Ishikawa (cell line): Measurements from ENCODE around the gene MTERF4.

Source experiments
- CEBPB ChIP-seq: IDR thresholded peaks from 2 replicates; pipeline ENCODE4 v1.6.1; 2012
- CREB1 ChIP-seq: IDR thresholded peaks from 2 replicates; pipeline ENCODE4 v1.6.1; 2012; ENCODE audit warnings: low read depth
- EGR1 ChIP-seq: IDR thresholded peaks from 2 replicates; pipeline ENCODE4 v1.6.1; 2012
- EP300 ChIP-seq: IDR thresholded peaks from 2 replicates; pipeline ENCODE4 v1.6.1; 2012; ENCODE audit warnings: borderline replicate concordance
- FOXM1 ChIP-seq: IDR thresholded peaks from 2 replicates; pipeline ENCODE4 v1.6.1; 2012; ENCODE audit warnings: low read depth, borderline replicate concordance
- NFIC ChIP-seq: IDR thresholded peaks from 2 replicates; pipeline ENCODE4 v1.6.1; 2012
- RAD21 ChIP-seq: IDR thresholded peaks from 2 replicates; pipeline ENCODE4 v1.6.1; 2012; ENCODE audit warnings: low read depth
- TAF1 ChIP-seq: IDR thresholded peaks from 2 replicates; pipeline ENCODE4 v1.6.1; 2012; ENCODE audit warnings: low read depth, mild to moderate bottlenecking
- TCF12 ChIP-seq: IDR thresholded peaks from 2 replicates; pipeline ENCODE4 v1.6.1; 2012; ENCODE audit warnings: low read depth
- TEAD4 ChIP-seq: IDR thresholded peaks from 2 replicates; pipeline ENCODE4 v1.6.1; 2012
- YY1 ChIP-seq: IDR thresholded peaks from 2 replicates; pipeline ENCODE4 v1.6.1; 2012; ENCODE audit warnings: low read depth
- ZBTB7A ChIP-seq: IDR thresholded peaks from 2 replicates; pipeline ENCODE4 v1.6.1; 2012; ENCODE audit warnings: low read depth
- TF ChIP-seq, protein P1 (sequence below): IDR thresholded peaks from 2 replicates; pipeline ENCODE4 v1.6.1; 2012
- TF ChIP-seq, protein P2 (sequence below): IDR thresholded peaks from 2 replicates; pipeline ENCODE4 v1.6.1; 2012; ENCODE audit warnings: low read depth, mild to moderate bottlenecking
- TF ChIP-seq, protein P3 (sequence below): IDR thresholded peaks from 2 replicates; pipeline ENCODE4 v1.6.1; 2012

Gene MTERF4

DNA sequence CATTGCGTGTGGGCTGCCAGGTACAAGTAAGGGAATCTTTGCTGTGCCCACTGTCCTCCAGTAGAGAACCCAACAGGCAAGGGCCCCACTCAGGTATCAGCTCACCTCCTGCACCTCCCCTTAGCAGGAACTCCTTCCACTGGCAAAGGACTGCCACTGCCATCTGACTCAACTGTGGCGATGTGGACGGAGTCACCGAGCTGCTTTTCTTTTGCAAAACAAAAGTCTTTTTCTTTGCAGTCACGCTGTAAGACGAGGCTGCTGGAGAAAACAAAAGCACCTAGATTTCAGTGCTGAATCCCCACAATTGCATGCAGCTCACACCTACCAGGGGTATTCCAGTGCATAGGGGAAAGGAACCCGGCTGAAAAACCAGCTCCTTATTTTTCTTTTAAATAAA, 7.9 kb downstream of the MTERF4 start:
- no peak for TF ChIP-seq ZBTB7A
- no peak for TF ChIP-seq RAD21
- TF ChIP-seq FOXM1 = no peak
- TF ChIP-seq, protein P1, sequence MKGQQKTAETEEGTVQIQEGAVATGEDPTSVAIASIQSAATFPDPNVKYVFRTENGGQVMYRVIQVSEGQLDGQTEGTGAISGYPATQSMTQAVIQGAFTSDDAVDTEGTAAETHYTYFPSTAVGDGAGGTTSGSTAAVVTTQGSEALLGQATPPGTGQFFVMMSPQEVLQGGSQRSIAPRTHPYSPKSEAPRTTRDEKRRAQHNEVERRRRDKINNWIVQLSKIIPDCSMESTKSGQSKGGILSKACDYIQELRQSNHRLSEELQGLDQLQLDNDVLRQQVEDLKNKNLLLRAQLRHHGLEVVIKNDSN = no peak
- TF ChIP-seq TAF1 = no peak
- no peak for TF ChIP-seq TCF12
- no peak for TF ChIP-seq CREB1
- no peak for TF ChIP-seq EGR1
- no peak for TF ChIP-seq EP300
- TF ChIP-seq, protein P2, sequence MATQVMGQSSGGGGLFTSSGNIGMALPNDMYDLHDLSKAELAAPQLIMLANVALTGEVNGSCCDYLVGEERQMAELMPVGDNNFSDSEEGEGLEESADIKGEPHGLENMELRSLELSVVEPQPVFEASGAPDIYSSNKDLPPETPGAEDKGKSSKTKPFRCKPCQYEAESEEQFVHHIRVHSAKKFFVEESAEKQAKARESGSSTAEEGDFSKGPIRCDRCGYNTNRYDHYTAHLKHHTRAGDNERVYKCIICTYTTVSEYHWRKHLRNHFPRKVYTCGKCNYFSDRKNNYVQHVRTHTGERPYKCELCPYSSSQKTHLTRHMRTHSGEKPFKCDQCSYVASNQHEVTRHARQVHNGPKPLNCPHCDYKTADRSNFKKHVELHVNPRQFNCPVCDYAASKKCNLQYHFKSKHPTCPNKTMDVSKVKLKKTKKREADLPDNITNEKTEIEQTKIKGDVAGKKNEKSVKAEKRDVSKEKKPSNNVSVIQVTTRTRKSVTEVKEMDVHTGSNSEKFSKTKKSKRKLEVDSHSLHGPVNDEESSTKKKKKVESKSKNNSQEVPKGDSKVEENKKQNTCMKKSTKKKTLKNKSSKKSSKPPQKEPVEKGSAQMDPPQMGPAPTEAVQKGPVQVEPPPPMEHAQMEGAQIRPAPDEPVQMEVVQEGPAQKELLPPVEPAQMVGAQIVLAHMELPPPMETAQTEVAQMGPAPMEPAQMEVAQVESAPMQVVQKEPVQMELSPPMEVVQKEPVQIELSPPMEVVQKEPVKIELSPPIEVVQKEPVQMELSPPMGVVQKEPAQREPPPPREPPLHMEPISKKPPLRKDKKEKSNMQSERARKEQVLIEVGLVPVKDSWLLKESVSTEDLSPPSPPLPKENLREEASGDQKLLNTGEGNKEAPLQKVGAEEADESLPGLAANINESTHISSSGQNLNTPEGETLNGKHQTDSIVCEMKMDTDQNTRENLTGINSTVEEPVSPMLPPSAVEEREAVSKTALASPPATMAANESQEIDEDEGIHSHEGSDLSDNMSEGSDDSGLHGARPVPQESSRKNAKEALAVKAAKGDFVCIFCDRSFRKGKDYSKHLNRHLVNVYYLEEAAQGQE = no peak
- TF ChIP-seq YY1 = no peak
- TF ChIP-seq NFIC = no peak
- TF ChIP-seq, protein P3, sequence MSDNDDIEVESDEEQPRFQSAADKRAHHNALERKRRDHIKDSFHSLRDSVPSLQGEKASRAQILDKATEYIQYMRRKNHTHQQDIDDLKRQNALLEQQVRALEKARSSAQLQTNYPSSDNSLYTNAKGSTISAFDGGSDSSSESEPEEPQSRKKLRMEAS = no peak
- TF ChIP-seq TEAD4 = no peak
- TF ChIP-seq CEBPB = no peak

DNA sequence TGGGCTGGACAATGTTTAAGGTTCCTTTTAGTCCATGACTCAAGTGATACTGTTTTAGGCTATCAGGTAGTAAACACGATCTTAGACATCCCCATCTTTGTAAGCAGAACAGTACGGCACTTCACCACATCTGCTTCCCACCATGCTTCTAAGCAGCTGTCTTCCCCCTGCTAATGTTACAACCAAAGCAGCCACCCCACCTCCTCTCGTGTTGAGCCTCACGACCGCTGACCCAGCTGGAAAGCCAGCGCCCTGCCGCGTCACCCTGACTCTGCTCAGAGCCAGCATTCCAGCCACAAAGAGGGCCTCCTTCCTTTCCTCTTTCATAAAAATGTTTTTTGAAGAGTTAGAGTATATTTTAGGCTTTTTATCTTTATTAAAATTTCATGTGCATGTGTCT, 9.4 kb downstream of the MTERF4 start:
- TF ChIP-seq, protein P2 = no peak
- TF ChIP-seq EGR1 = no peak
- no peak for TF ChIP-seq TEAD4
- no peak for TF ChIP-seq YY1
- TF ChIP-seq NFIC = no peak
- no peak for TF ChIP-seq TAF1
- TF ChIP-seq ZBTB7A = no peak
- no peak for TF ChIP-seq EP300
- TF ChIP-seq RAD21 = no peak
- TF ChIP-seq CREB1 = no peak
- TF ChIP-seq, protein P3 = no peak
- TF ChIP-seq CEBPB = no peak
- no peak for TF ChIP-seq TCF12
- TF ChIP-seq, protein P1 = no peak

DNA sequence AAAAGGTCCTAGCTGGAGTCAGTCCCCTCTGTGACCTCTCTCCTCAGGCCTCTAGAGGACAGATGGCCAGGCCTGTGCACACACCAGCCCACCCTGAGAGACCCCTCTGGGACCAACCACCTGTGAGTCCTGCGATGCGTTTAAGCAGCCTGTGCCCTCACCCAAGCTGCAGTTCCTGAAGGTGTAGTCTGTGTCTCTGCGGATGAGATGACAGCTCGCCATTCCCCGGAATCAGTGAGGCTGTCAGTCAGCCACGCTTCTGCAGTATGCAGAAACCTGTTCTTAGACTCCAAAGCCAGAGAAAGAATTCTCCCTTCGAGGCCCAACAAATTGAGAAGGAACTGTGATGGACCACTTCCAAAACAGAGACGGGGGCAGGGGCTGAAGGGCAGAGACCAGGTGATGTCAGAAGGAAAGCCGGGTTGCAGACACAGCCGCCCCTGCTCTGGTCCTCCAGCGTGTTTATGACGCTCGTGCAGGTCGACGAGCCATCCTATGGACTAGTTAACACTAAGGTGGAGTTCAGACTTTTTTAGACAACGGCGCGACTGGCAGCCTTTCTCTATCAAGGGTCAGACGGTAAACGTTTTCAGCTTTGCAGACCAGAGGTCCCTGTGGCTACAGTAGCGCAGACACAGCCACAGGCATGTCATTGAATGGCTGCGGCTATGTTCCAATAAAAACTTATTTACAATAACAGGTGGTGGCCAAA, 10.2 kb downstream of the MTERF4 start:
- TF ChIP-seq, protein P3 = no peak
- TF ChIP-seq TAF1 (no peak), TEAD4 (no peak), ZBTB7A (no peak), CREB1 (no peak), EP300 (no peak), EGR1 (no peak), TCF12 (no peak), CEBPB (no peak), FOXM1 (no peak), NFIC (no peak), YY1 (no peak), RAD21 (no peak)
- TF ChIP-seq, protein P2 = no peak
- TF ChIP-seq, protein P1 = no peak
